Measurements from ENCODE around the gene MEGF11. TPM values are rescaled to one million over a fixed set of nuclear protein-coding genes. Genes with fewer than 3 reads are reported as not detected.
A peak's percentile ranks its signal among the peaks of the same experiment; 100 is the strongest.

Gene MEGF11
- polyA plus RNA-seq, 1 of the 3 experiments (the other 2 are of a cell fraction) = not detected

DNA sequence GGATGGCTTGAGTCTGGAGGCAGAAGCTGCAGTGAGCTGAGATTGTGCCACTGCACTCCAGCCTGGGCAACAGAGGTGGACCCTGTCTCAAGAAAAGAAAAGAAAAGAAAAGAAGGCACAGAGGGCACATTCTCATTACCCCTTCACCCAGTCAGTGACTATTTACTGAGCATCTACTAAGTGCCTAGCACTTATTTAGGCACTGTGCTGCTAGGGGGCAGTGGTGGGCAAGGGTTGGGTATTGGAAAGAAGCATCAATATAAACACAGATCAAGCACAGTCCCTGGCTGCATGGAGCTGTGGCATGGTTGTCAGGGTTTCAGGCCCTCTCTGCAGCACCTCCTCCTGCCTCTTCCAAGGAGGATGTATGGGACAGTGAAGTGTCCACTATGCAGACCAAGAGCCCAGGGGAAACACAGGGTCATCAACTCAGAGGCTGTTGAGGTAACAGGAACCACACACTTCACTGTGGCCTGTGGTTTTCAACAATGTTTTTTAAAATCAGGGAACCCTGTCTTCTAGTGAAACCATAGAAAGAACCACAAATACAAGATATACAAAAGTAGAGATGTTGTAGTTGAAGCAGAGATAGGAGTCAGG lies 245.8 kb downstream of the MEGF11 start:
- H3K27ac ChIP-seq (ENCODE audit: low read depth in 2 of 2, low read length in 1 of 2) = no peak overlapping the region
- H3K36me3 ChIP-seq (replicated peaks in 1 of 2; ENCODE audit: control insufficient read depth in 1 of 2, insufficient read depth in 2 of 2, low read length in 1 of 2) = no peaks in the 10 kb centered on the region
- no peak overlapping the region for H3K4me2 ChIP-seq
- no peak overlapping the region for H3K4me3 ChIP-seq (ENCODE audit: low read depth in 2 of 2, low read length in 1 of 2)
- no peaks in the 10 kb centered on the region for H4K20me1 ChIP-seq (ENCODE audit: insufficient read depth)
- H2AFZ ChIP-seq (ENCODE audit: low read depth) = no peak overlapping the region
- H3K9ac ChIP-seq = no peak overlapping the region
- TF ChIP-seq MXI1 (IDR thresholded peaks at IDR 0.05; ENCODE audit: low read depth, low read length) = no peak
- peak; percentile 47 for TF ChIP-seq RAD21 (IDR thresholded peaks at IDR 0.05; ENCODE audit: low read length)
- ChIA-PET POLR2A (no interaction called here), CTCF (no interaction called here)
- no peak for DNase-seq
- no peaks in the 10 kb centered on the region for H3K79me2 ChIP-seq (ENCODE audit: insufficient read depth)
- H3K9me3 ChIP-seq = no peaks in the 10 kb centered on the region
- no peaks in the 10 kb centered on the region for H3F3A ChIP-seq (replicated peaks; ENCODE audit: insufficient read depth)
- H3K9me2 ChIP-seq = no peaks in the 10 kb centered on the region
- no peaks in the 10 kb centered on the region for H3K27me3 ChIP-seq (ENCODE audit: insufficient read depth)
- no peaks in the 10 kb centered on the region for H3K4me1 ChIP-seq (ENCODE audit: control insufficient read depth in 1 of 2, insufficient read depth in 2 of 2, low read depth in 1 of 2, low read length in 1 of 2)

DNA sequence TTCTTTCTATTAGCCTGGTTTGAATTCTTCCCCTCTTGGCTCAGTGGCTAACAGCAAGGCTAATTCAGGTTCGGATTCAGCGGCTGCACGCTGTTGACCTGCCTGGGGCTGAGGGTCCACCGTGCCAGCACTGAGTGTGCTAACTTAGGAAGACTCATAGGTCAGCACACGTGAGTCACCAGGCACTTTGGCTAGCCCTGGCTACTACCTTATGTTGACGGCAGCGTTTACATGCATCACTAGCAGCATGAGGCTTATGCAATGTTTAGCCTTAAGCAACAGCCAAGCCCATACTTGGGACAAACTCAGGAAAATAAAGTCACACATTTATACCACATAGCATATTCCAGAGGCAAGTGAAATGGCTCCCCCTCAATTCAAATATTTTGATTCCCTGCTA lies 246.6 kb downstream of the MEGF11 start:
- H3K4me2 ChIP-seq = no peak overlapping the region
- H3F3A ChIP-seq (replicated peaks; ENCODE audit: insufficient read depth) = no peaks in the 10 kb centered on the region
- H3K9ac ChIP-seq = no peak overlapping the region
- WGBS (ENCODE audit: low lambda C conversion rate) = 47% methylated on average over 7 of the region's 7 CpGs
- H3K27me3 ChIP-seq (ENCODE audit: insufficient read depth) = no peaks in the 10 kb centered on the region
- H3K4me3 ChIP-seq (ENCODE audit: low read depth in 2 of 2, low read length in 1 of 2) = no peak overlapping the region
- no peaks in the 10 kb centered on the region for H3K79me2 ChIP-seq (ENCODE audit: insufficient read depth)
- H4K20me1 ChIP-seq (ENCODE audit: insufficient read depth) = no peaks in the 10 kb centered on the region
- ChIA-PET CTCF (interaction anchor here (1.0 kb wide), 1 partner anchor 28 kb away, joined by 3 read pairs; no protein-coding TSS in a partner anchor), POLR2A (no interaction called here)
- no peaks in the 10 kb centered on the region for H3K4me1 ChIP-seq (ENCODE audit: control insufficient read depth in 1 of 2, insufficient read depth in 2 of 2, low read depth in 1 of 2, low read length in 1 of 2)
- H3K27ac ChIP-seq (ENCODE audit: low read depth in 2 of 2, low read length in 1 of 2) = no peak overlapping the region
- no peaks in the 10 kb centered on the region for H3K36me3 ChIP-seq (replicated peaks in 1 of 2; ENCODE audit: control insufficient read depth in 1 of 2, insufficient read depth in 2 of 2, low read length in 1 of 2)
- no peaks in the 10 kb centered on the region for H3K9me2 ChIP-seq
- no peak for TF ChIP-seq RFX5 (IDR thresholded peaks at IDR 0.05; ENCODE audit: low read length)
- TF ChIP-seq TCF12 (IDR thresholded peaks at IDR 0.05) = no peak
- TF ChIP-seq, protein P1, sequence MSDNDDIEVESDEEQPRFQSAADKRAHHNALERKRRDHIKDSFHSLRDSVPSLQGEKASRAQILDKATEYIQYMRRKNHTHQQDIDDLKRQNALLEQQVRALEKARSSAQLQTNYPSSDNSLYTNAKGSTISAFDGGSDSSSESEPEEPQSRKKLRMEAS (IDR thresholded peaks at IDR 0.05; ENCODE audit: low read depth) = no peak
- no peak for TF ChIP-seq CHD2 (IDR thresholded peaks at IDR 0.05; ENCODE audit: low read length, partially characterized antibody)
- TF ChIP-seq GABPA (IDR thresholded peaks at IDR 0.05; ENCODE audit: low read depth) = no peak
- no peak for TF ChIP-seq JUND (IDR thresholded peaks at IDR 0.05)
- no peak for TF ChIP-seq SIN3A (IDR thresholded peaks at IDR 0.05; ENCODE audit: borderline replicate concordance, low read depth, low read length)
- no peak for TF ChIP-seq GATA2 (CRISPR knock-in tag; IDR thresholded peaks at IDR 0.05)
- TF ChIP-seq, protein P2, sequence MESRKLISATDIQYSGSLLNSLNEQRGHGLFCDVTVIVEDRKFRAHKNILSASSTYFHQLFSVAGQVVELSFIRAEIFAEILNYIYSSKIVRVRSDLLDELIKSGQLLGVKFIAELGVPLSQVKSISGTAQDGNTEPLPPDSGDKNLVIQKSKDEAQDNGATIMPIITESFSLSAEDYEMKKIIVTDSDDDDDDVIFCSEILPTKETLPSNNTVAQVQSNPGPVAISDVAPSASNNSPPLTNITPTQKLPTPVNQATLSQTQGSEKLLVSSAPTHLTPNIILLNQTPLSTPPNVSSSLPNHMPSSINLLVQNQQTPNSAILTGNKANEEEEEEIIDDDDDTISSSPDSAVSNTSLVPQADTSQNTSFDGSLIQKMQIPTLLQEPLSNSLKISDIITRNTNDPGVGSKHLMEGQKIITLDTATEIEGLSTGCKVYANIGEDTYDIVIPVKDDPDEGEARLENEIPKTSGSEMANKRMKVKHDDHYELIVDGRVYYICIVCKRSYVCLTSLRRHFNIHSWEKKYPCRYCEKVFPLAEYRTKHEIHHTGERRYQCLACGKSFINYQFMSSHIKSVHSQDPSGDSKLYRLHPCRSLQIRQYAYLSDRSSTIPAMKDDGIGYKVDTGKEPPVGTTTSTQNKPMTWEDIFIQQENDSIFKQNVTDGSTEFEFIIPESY (IDR thresholded peaks at IDR 0.05; ENCODE audit: borderline replicate concordance, low read depth) = no peak
- TF ChIP-seq FOSL2 (IDR thresholded peaks at IDR 0.05; ENCODE audit: borderline replicate concordance, low read depth) = no peak
- TF ChIP-seq, protein P3, sequence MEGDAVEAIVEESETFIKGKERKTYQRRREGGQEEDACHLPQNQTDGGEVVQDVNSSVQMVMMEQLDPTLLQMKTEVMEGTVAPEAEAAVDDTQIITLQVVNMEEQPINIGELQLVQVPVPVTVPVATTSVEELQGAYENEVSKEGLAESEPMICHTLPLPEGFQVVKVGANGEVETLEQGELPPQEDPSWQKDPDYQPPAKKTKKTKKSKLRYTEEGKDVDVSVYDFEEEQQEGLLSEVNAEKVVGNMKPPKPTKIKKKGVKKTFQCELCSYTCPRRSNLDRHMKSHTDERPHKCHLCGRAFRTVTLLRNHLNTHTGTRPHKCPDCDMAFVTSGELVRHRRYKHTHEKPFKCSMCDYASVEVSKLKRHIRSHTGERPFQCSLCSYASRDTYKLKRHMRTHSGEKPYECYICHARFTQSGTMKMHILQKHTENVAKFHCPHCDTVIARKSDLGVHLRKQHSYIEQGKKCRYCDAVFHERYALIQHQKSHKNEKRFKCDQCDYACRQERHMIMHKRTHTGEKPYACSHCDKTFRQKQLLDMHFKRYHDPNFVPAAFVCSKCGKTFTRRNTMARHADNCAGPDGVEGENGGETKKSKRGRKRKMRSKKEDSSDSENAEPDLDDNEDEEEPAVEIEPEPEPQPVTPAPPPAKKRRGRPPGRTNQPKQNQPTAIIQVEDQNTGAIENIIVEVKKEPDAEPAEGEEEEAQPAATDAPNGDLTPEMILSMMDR (IDR thresholded peaks at IDR 0.05) = no peak
- no peak overlapping the region for H2AFZ ChIP-seq (ENCODE audit: low read depth)
- no peaks in the 10 kb centered on the region for H3K9me3 ChIP-seq
- DNase-seq = no peak
